Measurements from ENCODE around the gene RANBP9. TPM values are rescaled to one million over a fixed set of nuclear protein-coding genes. Genes with fewer than 3 reads are reported as not detected.
A peak's percentile ranks its signal among the peaks of the same experiment; 100 is the strongest.

The RANBP9 gene
- total and polyA plus RNA-seq, 2 experiments from 2014 or later, result 12.1 to 31.8 TPM

- peaks cover 100% of the 10 kb centered on the region for H3K79me2 ChIP-seq (replicated peaks; ENCODE audit: insufficient read depth)
- Mint-ChIP-seq H3K4me3 (no peak overlapping the region), H3K27ac (peak overlapping the region; percentile 93), H3K4me1 (peaks cover 44% of the 10 kb centered on the region), H3K27me3 (ENCODE audit: insufficient read depth, low read depth, poor library complexity) (peaks cover 4% of the 10 kb centered on the region), H3K9me3 (no peaks in the 10 kb centered on the region), H3K36me3 (ENCODE audit: low read depth) (peaks cover 3% of the 10 kb centered on the region; the same call in 2 of the 3 replicates)
- H3K4me1 ChIP-seq (ENCODE audit: insufficient read depth), result peaks cover 15% of the 10 kb centered on the region
- no peaks in the 10 kb centered on the region for H3K27me3 ChIP-seq (ENCODE audit: insufficient read depth)
- H3K36me3 ChIP-seq (ENCODE audit: insufficient read depth), result no peaks in the 10 kb centered on the region
- no peak overlapping the region for H3K27ac ChIP-seq (ENCODE audit: low read depth)
- peaks cover 6% of the 10 kb centered on the region for H4K20me1 ChIP-seq (replicated peaks; ENCODE audit: insufficient read depth)
- no peak overlapping the region for H3K4me3 ChIP-seq
- DNase-seq (ENCODE audit: low spot score), result no peak
- H2AFZ ChIP-seq, result no peak overlapping the region
- no peak for TF ChIP-seq JUNB (IDR thresholded peaks at IDR 0.05; ENCODE audit: unreplicated experiment)
- TF ChIP-seq STAT1 (IDR thresholded peaks at IDR 0.05; ENCODE audit: unreplicated experiment), result no peak
- no peak for TF ChIP-seq POLR2AphosphoS5 (IDR thresholded peaks at IDR 0.05; ENCODE audit: low read depth)
- TF ChIP-seq CREB1 (CRISPR knock-in tag; IDR thresholded peaks at IDR 0.05; ENCODE audit: low read depth), result no peak
- no peak for TF ChIP-seq NANOG (IDR thresholded peaks at IDR 0.05; ENCODE audit: borderline replicate concordance)
- TF ChIP-seq, protein P1, sequence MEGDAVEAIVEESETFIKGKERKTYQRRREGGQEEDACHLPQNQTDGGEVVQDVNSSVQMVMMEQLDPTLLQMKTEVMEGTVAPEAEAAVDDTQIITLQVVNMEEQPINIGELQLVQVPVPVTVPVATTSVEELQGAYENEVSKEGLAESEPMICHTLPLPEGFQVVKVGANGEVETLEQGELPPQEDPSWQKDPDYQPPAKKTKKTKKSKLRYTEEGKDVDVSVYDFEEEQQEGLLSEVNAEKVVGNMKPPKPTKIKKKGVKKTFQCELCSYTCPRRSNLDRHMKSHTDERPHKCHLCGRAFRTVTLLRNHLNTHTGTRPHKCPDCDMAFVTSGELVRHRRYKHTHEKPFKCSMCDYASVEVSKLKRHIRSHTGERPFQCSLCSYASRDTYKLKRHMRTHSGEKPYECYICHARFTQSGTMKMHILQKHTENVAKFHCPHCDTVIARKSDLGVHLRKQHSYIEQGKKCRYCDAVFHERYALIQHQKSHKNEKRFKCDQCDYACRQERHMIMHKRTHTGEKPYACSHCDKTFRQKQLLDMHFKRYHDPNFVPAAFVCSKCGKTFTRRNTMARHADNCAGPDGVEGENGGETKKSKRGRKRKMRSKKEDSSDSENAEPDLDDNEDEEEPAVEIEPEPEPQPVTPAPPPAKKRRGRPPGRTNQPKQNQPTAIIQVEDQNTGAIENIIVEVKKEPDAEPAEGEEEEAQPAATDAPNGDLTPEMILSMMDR (conservative IDR thresholded peaks at IDR 0.05; ENCODE audit: low read depth in 2 of 2), result no peak
- no peak for TF ChIP-seq EZH2 (IDR thresholded peaks at IDR 0.05; ENCODE audit: low read depth, unreplicated experiment)
- no peak for TF ChIP-seq ZNF462 (CRISPR knock-in tag; IDR thresholded peaks at IDR 0.05)
- no peak for TF ChIP-seq ZNF331 (CRISPR knock-in tag; IDR thresholded peaks at IDR 0.05; ENCODE audit: low read depth)
- TF ChIP-seq EZH2phosphoT487 (IDR thresholded peaks at IDR 0.05; ENCODE audit: unreplicated experiment), result no peak
- TF ChIP-seq, protein P2, sequence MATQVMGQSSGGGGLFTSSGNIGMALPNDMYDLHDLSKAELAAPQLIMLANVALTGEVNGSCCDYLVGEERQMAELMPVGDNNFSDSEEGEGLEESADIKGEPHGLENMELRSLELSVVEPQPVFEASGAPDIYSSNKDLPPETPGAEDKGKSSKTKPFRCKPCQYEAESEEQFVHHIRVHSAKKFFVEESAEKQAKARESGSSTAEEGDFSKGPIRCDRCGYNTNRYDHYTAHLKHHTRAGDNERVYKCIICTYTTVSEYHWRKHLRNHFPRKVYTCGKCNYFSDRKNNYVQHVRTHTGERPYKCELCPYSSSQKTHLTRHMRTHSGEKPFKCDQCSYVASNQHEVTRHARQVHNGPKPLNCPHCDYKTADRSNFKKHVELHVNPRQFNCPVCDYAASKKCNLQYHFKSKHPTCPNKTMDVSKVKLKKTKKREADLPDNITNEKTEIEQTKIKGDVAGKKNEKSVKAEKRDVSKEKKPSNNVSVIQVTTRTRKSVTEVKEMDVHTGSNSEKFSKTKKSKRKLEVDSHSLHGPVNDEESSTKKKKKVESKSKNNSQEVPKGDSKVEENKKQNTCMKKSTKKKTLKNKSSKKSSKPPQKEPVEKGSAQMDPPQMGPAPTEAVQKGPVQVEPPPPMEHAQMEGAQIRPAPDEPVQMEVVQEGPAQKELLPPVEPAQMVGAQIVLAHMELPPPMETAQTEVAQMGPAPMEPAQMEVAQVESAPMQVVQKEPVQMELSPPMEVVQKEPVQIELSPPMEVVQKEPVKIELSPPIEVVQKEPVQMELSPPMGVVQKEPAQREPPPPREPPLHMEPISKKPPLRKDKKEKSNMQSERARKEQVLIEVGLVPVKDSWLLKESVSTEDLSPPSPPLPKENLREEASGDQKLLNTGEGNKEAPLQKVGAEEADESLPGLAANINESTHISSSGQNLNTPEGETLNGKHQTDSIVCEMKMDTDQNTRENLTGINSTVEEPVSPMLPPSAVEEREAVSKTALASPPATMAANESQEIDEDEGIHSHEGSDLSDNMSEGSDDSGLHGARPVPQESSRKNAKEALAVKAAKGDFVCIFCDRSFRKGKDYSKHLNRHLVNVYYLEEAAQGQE (IDR thresholded peaks at IDR 0.05; ENCODE audit: unreplicated experiment), result no peak
- no peaks in the 10 kb centered on the region for H3F3A ChIP-seq (replicated peaks; ENCODE audit: low read depth)
- ATAC-seq, result no peak
- H3K9me2 ChIP-seq (ENCODE audit: insufficient read depth), result no peaks in the 10 kb centered on the region
- H3K4me2 ChIP-seq, result no peak overlapping the region
Observed at GRCh38 chr6:13668291-13668928, 43.2 kb downstream of the RANBP9 start.
